Activated B cell treated with CpG ODN at 0.5 μM for 24 hours (primary cell): ENCODE results near the gene GSN. TPM values are rescaled to one million over a fixed set of nuclear protein-coding genes. Genes with fewer than 3 reads are reported as not detected.

Source experiments
- ATAC-seq: fragments of 200-7000 bp; cut with Tn5 transposase; one replicate; pipeline ENCODE4 v1.10.0; 2021; ENCODE audit warnings: low read depth, mild to moderate bottlenecking, moderate library complexity
- CTCF ChIA-PET: fragments of 350-600 bp; sonication (Branson Sonifier 250); formaldehyde crosslinking; loops from one replicate; lab custom pipeline; 2021; ENCODE audit warnings: antibody characterized with exemption; lab: Charles Lee
- POLR2A ChIA-PET: fragments of 350-600 bp; sonication (Branson Sonifier 250); formaldehyde crosslinking; loops from one replicate; lab custom pipeline; 2021; ENCODE audit warnings: antibody characterized with exemption; lab: Charles Lee
- DNase-seq: peaks from one replicate; pipeline ENCODE4 v3.0.0; 2022
- H3K27ac Mint-ChIP-seq: one replicate; pipeline ENCODE4 v1.8.0; 2020; ENCODE audit warnings: mixed read lengths
- H3K27me3 Mint-ChIP-seq: one replicate; pipeline ENCODE4 v1.8.0; 2021; ENCODE audit warnings: mixed read lengths
- H3K36me3 Mint-ChIP-seq: one replicate; pipeline ENCODE4 v1.8.0; 2021; ENCODE audit warnings: low read depth, mixed read lengths
- H3K4me1 Mint-ChIP-seq: one replicate; pipeline ENCODE4 v1.8.0; 2021; ENCODE audit warnings: mixed read lengths
- H3K4me3 Mint-ChIP-seq: one replicate; pipeline ENCODE4 v1.8.0; 2020; ENCODE audit warnings: mild to moderate bottlenecking, mixed read lengths
- H3K9me3 Mint-ChIP-seq: one replicate; pipeline ENCODE4 v1.8.0; 2020; ENCODE audit warnings: mixed read lengths
- intact Hi-C: fragments of 100-400 bp; cut with micrococcal nuclease; formaldehyde crosslinking; loops from one replicate; pipeline ENCODE4 v1.15.1; 2024
- total RNA-seq: library from RNA; stranded (reverse); gene quantifications from 2 replicates; pipeline ENCODE4 v1.2.3, GENCODE V29; 2022
- TF ChIP-seq, protein P1 (sequence below): fragments of 200-600 bp; IDR thresholded peaks from one replicate; pipeline ENCODE4 v1.8.0; 2022; ENCODE audit warnings: antibody characterized with exemption, mild to moderate bottlenecking

Gene GSN
- total RNA-seq, 1 donor from 2014 or later: 26.5 TPM

DNA sequence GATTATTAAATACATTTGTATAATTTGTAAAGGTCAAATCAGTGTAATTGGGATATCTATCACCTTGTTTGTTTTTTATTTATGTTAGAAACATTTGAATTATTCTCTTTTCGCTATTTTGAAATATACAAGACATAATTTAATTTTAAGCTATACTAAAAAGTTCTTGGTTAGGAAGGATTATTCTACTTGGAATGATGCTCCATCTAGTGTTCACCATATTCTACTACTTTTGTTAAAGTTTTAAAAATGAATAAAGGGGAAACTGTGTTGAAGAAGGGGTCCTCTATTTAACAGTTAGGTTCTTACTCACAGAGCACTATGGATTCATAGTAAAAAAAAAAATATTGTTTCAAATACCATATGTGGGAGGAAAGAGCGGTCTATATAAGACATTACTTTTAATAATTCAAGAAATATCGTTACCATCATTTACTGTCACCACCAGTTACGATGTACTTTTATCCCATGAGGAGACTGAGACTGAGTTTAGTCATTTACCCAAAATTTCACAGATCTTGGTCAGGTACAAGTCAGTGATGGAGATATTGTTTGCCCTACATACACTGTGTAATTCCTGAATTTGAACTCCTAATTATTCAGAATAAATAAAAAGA lies 108.4 kb downstream of the GSN start:
- Mint-ChIP-seq H3K27ac (no peak overlapping the region), H3K36me3 (peaks cover 6% of the 10 kb centered on the region), H3K4me3 (no peak overlapping the region), H3K9me3 (no peaks in the 10 kb centered on the region), H3K27me3 (no peaks in the 10 kb centered on the region), H3K4me1 (peaks cover 5% of the 10 kb centered on the region)
- intact Hi-C loops: loop anchor here (1.0 to 10.0 kb wide), 2 partner anchors 56 to 302 kb away; partner anchors contain the start of gene CNTRL
- DNase-seq (no peak), ATAC-seq (no peak)
- TF ChIP-seq, protein P1, sequence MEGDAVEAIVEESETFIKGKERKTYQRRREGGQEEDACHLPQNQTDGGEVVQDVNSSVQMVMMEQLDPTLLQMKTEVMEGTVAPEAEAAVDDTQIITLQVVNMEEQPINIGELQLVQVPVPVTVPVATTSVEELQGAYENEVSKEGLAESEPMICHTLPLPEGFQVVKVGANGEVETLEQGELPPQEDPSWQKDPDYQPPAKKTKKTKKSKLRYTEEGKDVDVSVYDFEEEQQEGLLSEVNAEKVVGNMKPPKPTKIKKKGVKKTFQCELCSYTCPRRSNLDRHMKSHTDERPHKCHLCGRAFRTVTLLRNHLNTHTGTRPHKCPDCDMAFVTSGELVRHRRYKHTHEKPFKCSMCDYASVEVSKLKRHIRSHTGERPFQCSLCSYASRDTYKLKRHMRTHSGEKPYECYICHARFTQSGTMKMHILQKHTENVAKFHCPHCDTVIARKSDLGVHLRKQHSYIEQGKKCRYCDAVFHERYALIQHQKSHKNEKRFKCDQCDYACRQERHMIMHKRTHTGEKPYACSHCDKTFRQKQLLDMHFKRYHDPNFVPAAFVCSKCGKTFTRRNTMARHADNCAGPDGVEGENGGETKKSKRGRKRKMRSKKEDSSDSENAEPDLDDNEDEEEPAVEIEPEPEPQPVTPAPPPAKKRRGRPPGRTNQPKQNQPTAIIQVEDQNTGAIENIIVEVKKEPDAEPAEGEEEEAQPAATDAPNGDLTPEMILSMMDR: no peak
- CTCF ChIA-PET: interaction anchor here (1.1 to 2.1 kb wide), 4 partner anchors 23 to 620 kb away, joined by 3 to 13 read pairs (median 4); no protein-coding TSS in a partner anchor
- POLR2A ChIA-PET: no interaction called here

DNA sequence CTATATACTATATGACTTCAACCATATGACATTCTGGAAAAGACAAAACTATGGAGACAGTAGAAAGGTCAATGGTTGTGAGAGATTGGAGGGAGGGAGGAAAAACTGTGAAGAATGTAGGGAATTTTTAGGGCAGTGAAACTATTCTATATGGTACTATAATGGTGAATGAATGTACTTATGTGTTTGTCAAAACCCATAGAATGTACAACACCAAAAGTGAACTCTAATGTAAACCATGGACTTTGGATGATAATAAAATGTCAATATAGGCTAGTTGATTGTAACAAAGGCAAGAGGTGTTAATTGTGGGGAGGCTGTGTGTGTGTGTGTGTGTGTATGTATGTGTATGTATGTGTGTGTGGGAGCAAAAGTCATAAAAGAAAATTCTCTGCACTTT lies 112.9 kb downstream of the GSN start:
- intact Hi-C loops: no loop called here
- TF ChIP-seq, protein P1: no peak
- ChIA-PET POLR2A (no interaction called here), CTCF (interaction anchor here (0.6 kb wide), 1 partner anchor 22 kb away, joined by 3 read pairs; no protein-coding TSS in a partner anchor)
- Mint-ChIP-seq H3K27me3 (no peaks in the 10 kb centered on the region), H3K36me3 (peaks cover 6% of the 10 kb centered on the region), H3K27ac (no peak overlapping the region), H3K4me3 (no peak overlapping the region), H3K9me3 (no peaks in the 10 kb centered on the region), H3K4me1 (no peaks in the 10 kb centered on the region)
- DNase-seq (no peak), ATAC-seq (no peak)

Other genes with a start within 250 kb of the GSN start
- gene C5, start 217.9 kb upstream of the GSN start, total RNA-seq: 3.2 and 3.5 TPM in 2 replicates
- gene CNTRL, start 193.2 kb upstream of the GSN start, total RNA-seq: 98.4 and 110 TPM in 2 replicates
- 55.9 and 63.8 TPM in 2 replicates for gene RAB14, start 66.3 kb upstream of the GSN start, total RNA-seq
- gene STOM, start 102.1 kb downstream of the GSN start, total RNA-seq: 9.8 and 11.3 TPM in 2 replicates
- not detected in 2 replicates for gene GGTA1, start 231.7 kb downstream of the GSN start, total RNA-seq